OCI-LY7 (cell line): ENCODE data around the gene DOCK3. TPM values are rescaled to one million over a fixed set of nuclear protein-coding genes. Genes with fewer than 3 reads are reported as not detected.
"Not testable (repeated sequence)": the region's sequence is repeated elsewhere in the genome, so short reads cannot be mapped to it uniquely, and the experiment has no call there.

Experiments used
- BruUV-seq: library from RNA; stranded (reverse); fragments of 400-500 nt; replicated peaks from 2 replicates; lab custom pipeline; 2021; lab: Mats Ljungman, UMichigan
- CTCF ChIA-PET: fragments of 300-600 bp; sonication (Branson Sonifier 250); formaldehyde crosslinking; loops from one replicate; lab custom pipeline; 2022; ENCODE audit warnings: antibody characterized with exemption; ENCODE audit not compliant: unreplicated experiment; lab: Charles Lee
- POLR2A ChIA-PET: fragments of 300-600 bp; sonication (Branson Sonifier 250); formaldehyde crosslinking; loops from one replicate; lab custom pipeline; 2022; ENCODE audit warnings: antibody characterized with exemption; lab: Charles Lee
- DNase-seq: peaks from one replicate; pipeline ENCODE4 v3.0.0-alpha.2; 2015; ENCODE audit warnings: low spot score
- H2AFZ ChIP-seq: fragments of 200-600 bp; sonication (generic), shearing (Covaris generic); 2 replicates; pipeline ENCODE4 v1.6.1; 2014; ENCODE audit warnings: mild to moderate bottlenecking, antibody characterized with exemption, low read length, moderate library complexity
- H3K27ac ChIP-seq: fragments of 200-600 bp; sonication (generic); 2 replicates; pipeline ENCODE4 v1.5.1; 2014; ENCODE audit warnings: mixed run types, low read depth, mild to moderate bottlenecking, moderate library complexity, low read length, inconsistent platforms; ENCODE audit not compliant: poor library complexity, severe bottlenecking
- H3K36me3 ChIP-seq: fragments of 200-600 bp; sonication (generic); 2 replicates; pipeline ENCODE4 v1.6.1; 2014; ENCODE audit warnings: mild to moderate bottlenecking, antibody characterized with exemption, low read length, moderate library complexity, mixed read lengths; ENCODE audit not compliant: insufficient read depth
- H3K4me1 ChIP-seq: fragments of 200-600 bp; sonication (generic); 2 replicates; pipeline ENCODE4 v1.5.1; 2014; ENCODE audit warnings: mild to moderate bottlenecking, low read length; ENCODE audit not compliant: insufficient read depth, poor library complexity, severe bottlenecking
- H3K4me2 ChIP-seq: fragments of 200-600 bp; sonication (generic); 2 replicates; pipeline ENCODE4 v1.6.1; 2014; ENCODE audit warnings: mild to moderate bottlenecking, low read length
- H3K4me3 ChIP-seq: fragments of 200-600 bp; sonication (generic); 2 replicates; pipeline ENCODE4 v1.5.1; 2014; ENCODE audit warnings: mild to moderate bottlenecking, low read depth, low read length; ENCODE audit not compliant: poor library complexity, severe bottlenecking
- H3K79me2 ChIP-seq: fragments of 200-600 bp; sonication (generic); 2 replicates; pipeline ENCODE4 v1.6.1; 2016; ENCODE audit warnings: low read depth, mild to moderate bottlenecking, low read length, moderate library complexity, mixed read lengths; ENCODE audit not compliant: insufficient read depth
- H3K9me2 ChIP-seq: fragments of 200-600 bp; sonication (generic); 2 replicates; pipeline ENCODE4 v1.6.1; 2016; ENCODE audit warnings: mild to moderate bottlenecking, low read length, mixed read lengths; ENCODE audit not compliant: insufficient read depth
- H3K9me3 ChIP-seq: fragments of 200-600 bp; sonication (generic); 2 replicates; pipeline ENCODE4 v1.6.1; 2014; ENCODE audit warnings: mild to moderate bottlenecking, mixed run types, low read length, mixed read lengths
- H4K20me1 ChIP-seq: fragments of 200-600 bp; sonication (generic); 2 replicates; pipeline ENCODE4 v1.6.1; 2014; ENCODE audit warnings: mild to moderate bottlenecking, antibody characterized with exemption, low read length, moderate library complexity, mixed read lengths; ENCODE audit not compliant: insufficient read depth
- CTCF ChIP-seq: fragments of 200-600 bp; sonication (generic); conservative IDR thresholded peaks from 2 replicates; pipeline ENCODE4 v1.5.1; 2014; ENCODE audit warnings: mild to moderate bottlenecking, antibody characterized with exemption, low read length, moderate library complexity, mixed read lengths
- EZH2phosphoT487 ChIP-seq: fragments of 200-600 bp; sonication (generic); IDR thresholded peaks from 2 replicates; pipeline ENCODE4 v1.6.1; 2018; ENCODE audit warnings: low read depth, borderline replicate concordance, mild to moderate bottlenecking, mixed run types, antibody characterized with exemption, low read length, moderate library complexity, mixed read lengths
- intact Hi-C: fragments of 100-400 bp; cut with micrococcal nuclease; formaldehyde crosslinking; loops from one replicate; pipeline ENCODE4 v1.10.0; 2022; ENCODE audit not compliant: unreplicated experiment
- total RNA-seq, 2 experiments: library from RNA; depleted of rRNA in 1 of 2; stranded (reverse); fragments of >200 nt in 1 of 2; shearing (Covaris generic) in 1 of 2; gene quantifications; 2 replicates each; pipeline ENCODE4 v1.2.3, GENCODE V29; 2014 to 2022

Gene DOCK3
- total RNA-seq, 2 experiments from 2014 or later, result not detected

DNA sequence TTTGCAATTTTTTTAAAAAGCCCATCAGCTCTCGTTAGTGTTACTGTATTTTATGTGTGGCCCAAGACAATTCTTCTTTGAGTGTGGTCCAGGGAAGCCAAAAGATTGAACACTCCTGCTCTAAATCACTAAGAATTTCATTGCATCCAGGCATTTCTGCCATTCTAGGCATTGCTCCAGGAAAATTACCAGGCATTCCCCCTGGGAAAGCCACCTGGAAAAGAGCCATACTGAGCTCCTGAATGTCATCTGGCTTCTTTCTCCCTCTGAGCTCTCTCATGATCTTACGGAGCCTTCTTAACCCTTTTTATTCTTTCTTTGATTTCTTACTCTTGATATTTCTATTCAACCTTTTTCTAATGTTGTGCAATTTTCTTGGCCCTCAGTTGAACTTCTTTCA, 202.2 kb downstream of the DOCK3 start:
- Histone ChIP-seq H3K9me2 (no peaks in the 10 kb centered on the region), H3K79me2 (no peaks in the 10 kb centered on the region), H3K9me3 (no peaks in the 10 kb centered on the region), H3K4me1 (no peaks in the 10 kb centered on the region), H3K36me3 (no peaks in the 10 kb centered on the region), H3K4me3 (no peak overlapping the region), H3K4me2 (no peak overlapping the region), H3K27ac (no peak overlapping the region), H2AFZ (no peak overlapping the region), H4K20me1 (no peaks in the 10 kb centered on the region)
- intact Hi-C loops, result no loop called here
- no peak for DNase-seq
- TF ChIP-seq EZH2phosphoT487 (no peak), CTCF (no peak)
- CTCF ChIA-PET, result no interaction called here
- no TSS peak for BruUV-seq
- POLR2A ChIA-PET, result no interaction called here

DNA sequence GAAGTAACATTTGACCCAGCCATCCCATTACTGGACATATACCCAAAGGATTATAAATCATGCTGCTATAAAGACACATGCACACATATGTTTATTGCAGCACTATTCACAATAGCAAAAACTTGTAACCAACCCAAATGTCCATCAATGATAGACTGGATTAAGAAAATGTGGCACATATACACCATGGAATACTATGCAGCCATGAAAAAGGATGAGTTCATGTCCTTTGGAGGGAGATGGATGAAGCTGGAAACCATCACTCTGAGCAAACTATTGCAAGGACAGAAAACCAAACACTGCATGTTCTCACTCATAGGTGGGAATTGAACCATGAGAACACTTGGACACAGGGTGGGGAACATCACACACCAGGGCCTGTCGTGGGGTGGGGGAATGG, 208.0 kb downstream of the DOCK3 start:
- intact Hi-C loops, result not testable (repeated sequence)

DNA sequence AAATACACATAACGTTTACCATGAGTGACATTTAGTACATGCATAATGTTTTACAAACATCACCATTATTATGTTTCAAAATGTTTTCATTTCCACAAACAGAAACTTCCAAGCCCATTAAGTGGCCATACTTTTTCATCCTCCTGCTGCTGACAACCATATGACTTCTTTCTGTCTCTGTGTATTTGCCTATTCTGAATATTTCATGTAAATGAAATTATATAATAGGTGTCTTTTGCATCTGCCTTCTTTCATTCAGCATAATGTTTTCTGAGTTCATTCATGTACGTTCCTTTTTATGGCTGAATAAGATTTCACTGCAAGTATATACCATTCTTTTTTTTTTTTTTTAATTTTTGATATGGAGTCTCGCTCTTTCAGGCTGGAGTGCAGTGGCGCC, 209.0 kb downstream of the DOCK3 start:
- CTCF ChIA-PET, result no interaction called here
- H2AFZ ChIP-seq, result no peak overlapping the region
- no peak overlapping the region for H3K4me2 ChIP-seq
- H3K4me3 ChIP-seq, result no peak overlapping the region
- intact Hi-C loops, result no loop called here
- no peaks in the 10 kb centered on the region for H3K4me1 ChIP-seq
- TF ChIP-seq CTCF (no peak), EZH2phosphoT487 (no peak)
- H3K9me3 ChIP-seq, result no peaks in the 10 kb centered on the region
- no TSS peak for BruUV-seq
- POLR2A ChIA-PET, result no interaction called here
- no peaks in the 10 kb centered on the region for H3K79me2 ChIP-seq
- H3K27ac ChIP-seq, result no peak overlapping the region
- no peak for DNase-seq
- H4K20me1 ChIP-seq, result no peaks in the 10 kb centered on the region
- H3K36me3 ChIP-seq, result no peaks in the 10 kb centered on the region
- no peaks in the 10 kb centered on the region for H3K9me2 ChIP-seq

More for the DNA sequence above, 208.0 kb downstream of the DOCK3 start:
- H3K9me2 ChIP-seq, H3K4me1 ChIP-seq, BruUV-seq, H4K20me1 ChIP-seq, H3K36me3 ChIP-seq, H3K4me2 ChIP-seq, H3K4me3 ChIP-seq, H3K27ac ChIP-seq, H2AFZ ChIP-seq, H3K79me2 ChIP-seq, CTCF ChIA-PET, POLR2A ChIA-PET, H3K9me3 ChIP-seq, DNase-seq: not testable (repeated sequence)
